NCI-H69 (cell line): ENCODE data around the gene COL5A1.
"Not testable (repeated sequence)": the region's sequence is repeated elsewhere in the genome, so short reads cannot be mapped to it uniquely, and the experiment has no call there.

Experiments used
- DNase-seq: peaks from one replicate; lab custom pipeline; 2025; lab: John Stamatoyannopoulos, UW

The COL5A1 gene

GRCh38 chr9:134692573-134692860 lies 50.9 kb downstream of the COL5A1 start:
- no peak for DNase-seq

DNA sequence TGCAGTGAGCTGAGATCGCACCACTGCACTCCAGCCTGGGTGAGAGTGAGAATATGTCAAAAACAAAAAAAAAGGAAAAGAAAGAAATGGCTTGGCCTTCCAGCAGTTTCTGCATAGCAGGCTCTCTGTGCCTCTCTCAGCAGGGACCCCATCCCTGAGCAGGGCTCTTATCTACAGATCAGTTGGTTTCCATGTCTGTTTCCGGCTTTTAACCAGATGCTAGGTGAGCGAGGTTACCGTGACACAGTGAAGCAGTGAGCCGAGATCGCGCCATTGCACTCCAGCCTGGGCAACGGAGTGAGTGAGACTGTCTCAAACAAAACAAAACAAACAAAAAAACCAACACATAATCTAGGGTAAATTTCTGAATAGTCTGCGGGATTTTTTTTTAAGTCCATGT lies 51.4 kb downstream of the COL5A1 start:
- DNase-seq, result peak; percentile 44

DNA sequence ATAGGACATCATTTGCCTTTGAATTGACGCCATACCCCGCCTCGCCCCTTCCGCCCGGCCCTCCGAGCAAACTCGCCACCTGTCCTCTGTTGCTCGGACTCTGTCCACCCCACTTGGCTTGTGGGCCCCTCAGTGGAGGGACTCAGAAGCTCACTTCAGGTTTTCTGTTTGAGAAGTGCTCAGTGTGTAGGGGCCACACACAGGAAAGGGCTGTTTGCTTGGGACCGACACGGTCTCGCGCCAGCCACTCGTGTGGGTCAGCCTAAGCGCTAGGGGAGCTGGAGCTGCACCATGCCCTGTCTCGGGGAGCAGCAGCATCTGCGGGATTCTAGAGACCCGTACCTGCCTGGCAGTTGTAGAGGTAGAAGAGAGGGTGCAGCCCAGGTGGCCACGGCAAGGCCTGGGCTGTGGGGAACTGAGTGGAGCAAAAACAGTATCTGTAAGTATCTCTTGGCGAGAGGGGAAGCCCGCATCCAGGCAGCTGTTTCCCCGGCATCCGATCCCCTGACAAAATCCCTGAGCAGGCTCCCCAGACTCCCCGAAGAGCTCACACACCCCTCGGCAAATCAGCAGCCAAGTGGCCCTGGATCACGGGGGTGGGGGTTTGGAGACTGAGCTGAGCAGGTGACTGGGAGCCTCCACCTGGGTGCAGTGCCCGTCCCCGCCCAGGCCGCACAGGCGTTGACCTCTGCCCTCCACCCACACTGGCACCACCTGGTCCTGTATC lies 52.2 kb downstream of the COL5A1 start:
- no peak for DNase-seq

DNA sequence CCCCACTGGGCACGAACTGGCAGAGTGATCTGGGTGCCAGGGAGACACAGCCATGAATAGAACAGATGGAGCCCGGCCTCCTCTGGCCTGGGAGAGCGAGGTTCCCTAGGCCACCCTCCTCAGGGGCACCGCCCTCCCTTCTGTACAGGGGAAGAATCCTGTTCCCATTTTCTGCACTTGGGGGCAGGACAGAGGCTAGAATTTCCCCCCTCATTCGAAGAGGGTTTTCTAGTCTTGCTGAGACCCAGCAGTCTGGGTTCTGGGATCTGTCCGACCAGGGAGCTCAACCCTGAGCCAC lies 52.7 kb downstream of the COL5A1 start:
- peak; percentile 73 for DNase-seq

GRCh38 chr9:134694714-134695113 lies 53.1 kb downstream of the COL5A1 start:
- no peak for DNase-seq

DNA sequence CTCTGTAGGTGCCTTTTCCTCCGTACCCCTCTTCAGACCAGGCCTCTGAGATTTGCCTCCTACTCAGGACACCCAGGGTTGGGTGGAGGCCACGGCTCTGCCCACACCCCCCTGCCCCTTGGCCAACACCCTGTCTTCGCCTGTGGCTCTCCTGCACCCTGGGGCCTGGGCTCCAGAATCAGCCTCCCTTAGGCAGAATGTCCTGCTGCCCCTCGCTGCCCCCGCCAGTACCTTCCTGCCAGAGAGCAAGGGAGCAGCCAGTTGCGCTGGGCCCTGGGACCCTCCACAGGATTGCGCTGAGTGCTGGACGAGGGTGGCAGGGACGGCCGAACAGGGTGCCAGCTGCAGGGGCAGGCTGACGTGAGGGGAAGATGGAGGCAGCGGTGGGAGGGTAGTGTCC lies 53.5 kb downstream of the COL5A1 start:
- DNase-seq, result no peak

GRCh38 chr9:134696433-134696832 lies 54.8 kb downstream of the COL5A1 start:
- DNase-seq, result no peak

GRCh38 chr9:134698111-134698510 lies 56.5 kb downstream of the COL5A1 start:
- DNase-seq, result no peak

DNA sequence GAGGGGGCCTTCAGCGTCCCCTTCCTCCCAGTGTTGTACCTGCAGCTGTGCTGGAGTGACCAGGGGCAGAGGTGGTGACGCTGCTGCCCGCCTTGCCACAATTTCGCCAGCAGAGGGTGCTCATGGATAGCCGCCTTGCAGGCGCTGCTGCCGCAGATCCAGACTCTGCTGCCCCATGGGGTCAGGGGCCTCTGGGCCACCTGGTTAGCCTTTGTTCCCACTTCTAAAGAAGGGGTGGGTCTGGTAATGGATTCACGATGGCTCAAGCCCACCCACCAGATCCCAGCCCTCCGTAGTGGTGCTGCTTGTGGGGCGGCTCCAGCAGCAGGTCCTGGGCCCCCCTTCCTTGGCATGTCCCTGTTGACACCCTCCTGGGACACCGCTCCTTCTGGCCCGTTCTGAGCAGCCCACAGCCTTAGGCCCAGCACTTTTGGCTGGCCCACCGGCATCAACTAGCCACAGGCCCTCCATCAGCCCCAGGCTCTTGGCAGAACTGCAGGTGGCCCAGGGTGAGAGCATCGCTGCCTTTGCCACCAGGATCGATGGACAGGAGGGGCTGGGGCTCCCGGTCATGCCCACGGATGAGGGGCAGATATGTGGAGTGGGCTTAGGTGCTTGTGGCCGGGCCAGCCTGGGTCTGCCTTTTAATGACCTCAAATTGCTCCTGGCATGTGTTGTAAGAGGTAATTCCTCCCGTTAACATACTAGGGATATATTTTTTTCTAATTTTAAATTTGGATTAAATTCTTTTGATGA lies 57.2 kb downstream of the COL5A1 start:
- peak; percentile 76 for DNase-seq

DNA sequence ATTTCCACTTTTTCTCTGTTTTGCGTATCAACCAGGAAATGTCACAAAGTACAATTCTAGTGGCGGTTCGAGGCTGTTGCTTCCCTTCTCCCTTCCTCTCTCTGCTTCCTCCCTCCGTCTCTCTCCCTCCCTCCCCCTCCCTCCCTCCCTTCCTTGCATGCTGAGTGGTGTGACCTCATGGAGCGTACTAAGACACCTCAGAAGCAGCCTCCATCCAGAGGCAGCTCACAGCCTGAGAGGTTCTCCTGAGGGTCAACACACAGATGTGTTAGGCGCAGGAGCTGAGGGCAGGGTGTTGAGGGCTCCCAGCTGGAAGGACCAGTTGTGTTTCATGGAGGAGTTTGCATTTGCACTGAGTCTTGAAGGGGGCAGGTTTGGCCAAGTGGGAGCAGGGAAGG lies 57.7 kb downstream of the COL5A1 start:
- DNase-seq, result peak; percentile 52

DNA sequence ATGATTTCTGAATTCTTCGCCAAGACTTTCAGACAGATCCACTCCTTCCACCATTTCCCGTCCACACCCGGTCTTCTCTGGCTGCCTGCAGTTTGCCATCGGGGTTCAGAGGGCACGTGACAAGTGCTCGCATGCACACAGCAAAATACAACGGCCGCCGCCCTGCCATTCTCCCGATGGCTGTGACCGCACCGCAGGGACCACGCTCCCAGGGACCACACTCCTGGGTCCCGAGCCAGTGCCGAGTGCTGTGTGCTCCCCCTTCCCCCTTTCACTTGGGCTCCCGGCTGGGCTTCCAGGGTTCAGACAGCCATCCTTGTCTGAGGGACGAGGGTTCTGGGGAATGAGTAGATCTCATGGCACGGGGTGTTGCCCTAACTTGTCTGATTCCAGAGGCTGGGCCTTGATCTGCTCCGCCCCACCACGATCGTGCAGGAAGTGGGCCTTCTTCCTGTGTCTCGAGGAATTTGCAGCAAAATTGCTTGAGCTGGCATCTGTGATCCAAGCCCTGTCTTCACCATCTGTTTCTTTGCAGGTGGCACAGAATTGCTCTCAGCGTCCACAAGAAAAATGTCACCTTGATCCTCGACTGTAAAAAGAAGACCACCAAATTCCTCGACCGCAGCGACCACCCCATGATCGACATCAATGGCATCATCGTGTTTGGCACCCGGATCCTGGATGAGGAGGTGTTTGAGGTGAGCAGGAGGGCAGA lies 59.2 kb downstream of the COL5A1 start:
- DNase-seq, result no peak

GRCh38 chr9:134701581-134702259 lies 60.1 kb downstream of the COL5A1 start:
- no peak for DNase-seq

DNA sequence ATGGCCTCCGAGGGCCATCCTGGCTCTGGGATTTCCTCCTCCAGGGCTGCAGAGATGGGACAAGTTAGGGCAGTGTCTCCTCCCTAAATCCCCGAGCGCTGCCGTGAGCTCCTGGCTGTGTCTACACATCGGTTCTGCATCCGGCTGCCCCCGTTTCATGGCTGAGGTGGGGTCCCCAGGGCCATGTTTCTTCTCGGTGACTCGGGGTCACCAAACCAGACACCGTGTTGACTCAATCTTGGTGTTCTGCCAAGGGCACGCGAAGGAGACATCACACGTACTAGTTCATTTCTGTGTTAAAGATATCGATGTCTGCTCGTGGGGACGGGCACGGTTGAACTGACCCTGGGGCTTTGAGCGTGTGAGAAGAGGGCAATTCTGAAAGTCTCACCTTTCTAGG lies 60.7 kb downstream of the COL5A1 start:
- no peak for DNase-seq

DNA sequence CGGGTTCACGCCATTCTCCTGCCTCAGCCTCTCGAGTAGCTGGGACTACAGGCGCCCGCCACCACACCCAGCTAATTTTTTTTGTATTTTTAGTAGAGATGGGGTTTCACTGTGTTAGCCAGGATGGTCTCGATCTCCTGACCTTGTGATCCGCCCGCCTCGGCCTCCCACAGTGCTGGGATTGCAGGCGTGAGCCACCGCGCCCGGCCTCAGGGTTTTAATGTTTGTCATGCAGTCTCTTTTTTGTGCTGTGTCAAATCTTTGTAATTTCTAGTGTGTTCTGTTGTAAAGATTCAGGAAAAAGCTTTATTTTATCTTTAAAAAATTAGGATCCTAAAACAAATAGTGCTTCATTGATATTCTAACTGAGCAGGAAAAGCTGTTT lies 62.1 kb downstream of the COL5A1 start:
- not testable (repeated sequence) for DNase-seq

GRCh38 chr9:134704498-134704897 lies 62.9 kb downstream of the COL5A1 start:
- peak; percentile 26 for DNase-seq

DNA sequence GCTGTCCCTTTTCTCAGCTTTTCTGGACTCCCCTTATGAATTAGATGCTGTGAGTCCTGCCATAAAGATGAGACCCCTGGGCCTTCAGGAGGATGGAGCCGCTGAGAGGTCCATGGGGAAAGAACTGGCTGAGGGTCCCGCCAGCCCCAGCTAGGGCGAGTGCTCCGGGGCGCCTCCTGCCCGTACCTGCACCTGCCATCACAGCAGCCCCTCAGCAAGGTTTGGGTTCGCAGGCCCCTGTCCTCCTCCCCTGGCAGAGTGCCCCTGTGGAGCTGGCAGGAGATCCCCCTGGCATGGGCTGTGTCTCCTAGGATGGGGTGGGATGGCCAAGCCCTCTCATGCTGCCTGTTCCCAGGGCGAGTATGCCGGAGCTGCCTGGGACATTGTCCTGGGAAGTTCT lies 64.2 kb downstream of the COL5A1 start:
- no peak for DNase-seq

DNA sequence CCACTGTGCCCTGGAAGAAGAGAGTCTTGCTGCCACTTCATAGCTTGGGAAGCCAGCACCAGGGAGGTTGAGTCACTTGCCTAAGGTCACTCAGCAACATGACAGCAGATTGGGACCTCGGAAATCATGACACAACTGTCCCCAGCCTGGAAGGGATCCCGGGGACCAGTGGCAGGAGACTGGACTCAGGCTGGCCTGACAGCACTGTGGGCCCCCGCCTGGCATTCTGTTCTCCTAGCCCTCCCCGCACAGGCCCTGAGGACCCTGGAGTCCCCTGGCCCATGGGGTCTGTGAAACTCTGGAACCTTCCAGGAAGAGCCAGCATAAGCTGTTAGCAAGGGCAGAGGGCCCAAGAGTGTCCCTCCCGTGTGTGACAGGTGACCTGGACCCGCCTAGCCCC lies 64.9 kb downstream of the COL5A1 start:
- DNase-seq, result no peak

DNA sequence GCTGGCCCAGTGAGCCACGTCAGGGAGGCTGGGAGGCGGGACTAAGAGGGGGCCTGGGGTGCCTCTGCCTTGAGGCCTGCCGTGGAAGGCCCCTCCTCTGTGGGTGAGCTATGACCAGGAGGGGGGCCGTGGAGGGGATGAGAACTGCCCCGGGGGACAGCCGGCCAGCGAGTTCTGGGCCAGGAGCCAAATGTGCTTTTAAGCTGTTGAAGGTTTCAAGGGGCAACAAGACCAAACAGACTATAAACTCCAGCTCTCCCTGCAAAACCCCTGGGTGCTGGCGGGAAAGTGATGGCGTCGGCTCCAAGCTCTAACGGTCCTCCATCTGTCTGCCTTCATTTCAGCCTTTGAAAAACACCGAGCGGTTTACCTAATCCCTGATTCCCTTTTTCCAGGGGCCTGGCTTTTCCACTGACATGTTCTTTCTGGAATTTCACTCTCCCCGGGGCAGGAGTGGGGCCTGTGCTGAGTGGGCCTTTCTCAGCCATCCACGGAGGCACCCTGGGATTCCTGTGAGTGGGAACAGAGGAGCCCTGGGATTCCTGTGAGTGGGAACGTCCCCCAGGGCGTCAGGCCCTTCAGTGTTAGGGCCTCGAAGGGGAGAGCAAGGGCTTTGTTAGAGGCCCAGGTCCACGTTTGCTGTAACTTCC lies 65.6 kb downstream of the COL5A1 start:
- peak; percentile 97 for DNase-seq

DNA sequence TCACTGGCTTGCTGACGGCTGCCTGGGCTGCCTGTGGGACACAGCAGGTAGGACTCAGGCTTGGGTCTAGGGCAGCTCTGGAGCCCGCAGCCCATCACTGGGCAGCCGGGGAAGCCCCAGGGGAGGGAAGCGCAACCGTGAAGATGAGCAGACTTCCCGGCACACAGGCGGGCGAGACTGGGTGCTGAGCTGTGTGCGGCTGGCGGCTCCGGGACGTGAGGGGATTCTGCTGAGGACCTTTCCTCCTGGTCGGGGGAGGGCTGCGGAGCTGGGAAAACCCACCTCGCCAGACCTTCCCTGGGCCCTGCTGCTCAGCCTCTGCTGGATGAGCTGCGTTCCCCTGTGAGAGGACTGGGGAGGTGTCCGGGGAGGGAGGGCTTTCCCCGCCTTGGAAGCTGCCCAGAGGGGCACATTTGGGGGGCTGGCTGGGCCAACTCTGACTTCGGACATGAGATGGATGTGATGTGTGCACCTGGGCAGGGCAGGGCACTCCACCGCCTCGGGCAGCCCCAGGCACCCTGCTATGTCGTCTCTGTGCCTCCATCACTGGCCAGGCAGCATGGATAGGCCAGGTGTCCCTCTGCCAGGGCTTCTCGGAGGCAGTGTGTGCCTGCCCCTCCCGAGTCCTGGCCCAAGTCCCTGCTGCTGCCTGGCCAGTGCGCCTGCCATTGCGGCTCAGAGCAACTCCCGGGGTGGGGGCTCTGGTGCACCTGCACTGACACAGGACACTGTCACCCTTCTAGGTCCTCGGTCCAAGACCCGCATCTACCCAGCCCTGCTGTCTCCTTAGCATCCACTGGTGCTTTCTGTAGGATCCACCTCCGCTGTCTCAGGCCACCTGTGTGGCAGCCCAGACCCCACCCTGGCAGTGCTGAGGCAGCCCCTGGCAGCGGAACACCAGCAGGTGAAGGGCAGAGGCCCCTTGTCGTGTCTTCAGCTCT lies 66.4 kb downstream of the COL5A1 start:
- peak; percentile 60 for DNase-seq

- DNase-seq, result peak; percentile 53
These were observed 67.1 kb downstream of the COL5A1 start for GRCh38 chr9:134708672-134709038.
